SU-DHL-6 (cell line): ENCODE results near the gene NCBP1.

Experiments
- CTCF ChIP-seq: fragments of 200-600 bp; sonication (generic); IDR thresholded peaks from one replicate; pipeline ENCODE4 v1.5.1; 2017; ENCODE audit warnings: antibody characterized with exemption, mild to moderate bottlenecking, low read length, moderate library complexity; ENCODE audit not compliant: insufficient read depth, poor library complexity, severe bottlenecking
- EZH2phosphoT487 ChIP-seq: fragments of 200-600 bp; sonication (generic), shearing (Covaris generic); conservative IDR thresholded peaks from 2 replicates; pipeline ENCODE4 v1.6.1; 2018; ENCODE audit warnings: mild to moderate bottlenecking, antibody characterized with exemption, low read length, moderate library complexity, mixed read lengths

GRCh38 chr9:97591535-97591934 lies 42.1 kb upstream of the NCBP1 start:
- TF ChIP-seq CTCF (no peak), EZH2phosphoT487 (no peak)
